Measurements from ENCODE around the gene ESR1.
"Not testable (repeated sequence)": the region's sequence is repeated elsewhere in the genome, so short reads cannot be mapped to it uniquely, and the experiment has no call there.

ESR1 gene

DNA sequence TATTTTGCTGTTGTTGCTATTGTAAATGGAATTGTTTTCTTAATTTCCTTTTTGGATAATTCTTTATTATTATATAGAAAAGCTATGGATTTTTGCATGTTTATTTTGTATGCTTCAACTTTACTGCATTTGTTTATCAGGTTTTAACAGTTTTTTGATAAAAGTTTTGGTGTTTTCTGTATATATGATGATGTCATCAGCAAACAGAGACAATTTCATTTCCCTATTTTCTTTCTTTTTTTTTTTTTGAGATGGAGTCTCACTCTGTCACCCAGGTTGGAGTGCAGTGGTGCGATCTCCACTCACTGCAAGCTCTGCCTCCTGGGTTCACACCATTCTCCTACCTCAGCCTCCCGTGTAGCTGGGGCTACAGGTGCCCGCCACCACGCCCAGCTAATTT, 156.9 kb downstream of the ESR1 start:
- not testable (repeated sequence) for H2BK15ac ChIP-seq (replicated peaks; ENCODE audit: low read depth); H2BK5ac ChIP-seq (ENCODE audit: low read length); H3K9ac ChIP-seq (ENCODE audit: low read length); H3K56ac ChIP-seq (ENCODE audit: low read length); H3K27ac ChIP-seq (ENCODE audit: low read depth, low read length); H2BK120ac ChIP-seq (ENCODE audit: low read depth, low read length); H3K4me3 ChIP-seq (ENCODE audit: low read length); H3K4me1 ChIP-seq (ENCODE audit: control insufficient read depth, low read depth, low read length); H3K79me2 ChIP-seq (ENCODE audit: control insufficient read depth, insufficient read depth, low read length); H3K36me3 ChIP-seq (ENCODE audit: control insufficient read depth, insufficient read depth, low read length); H4K5ac ChIP-seq (ENCODE audit: low read length); H3K4ac ChIP-seq (ENCODE audit: low read depth, low read length); H2AK5ac ChIP-seq (ENCODE audit: low read length); H3K23ac ChIP-seq (ENCODE audit: low read length); H3K79me1 ChIP-seq (ENCODE audit: low read length); DNase-seq; H4K8ac ChIP-seq (ENCODE audit: low read depth, low read length); H3K18ac ChIP-seq (ENCODE audit: low read length); H3K4me2 ChIP-seq (ENCODE audit: low read length); H3K27me3 ChIP-seq (ENCODE audit: insufficient read depth, low read length, poor library complexity)
- no CpG with 5 or more reads among the region's 4 CpGs for WGBS (ENCODE audit: extremely low coverage, insufficient coverage, low lambda C conversion rate)

- no peak overlapping the region for H2BK15ac ChIP-seq (replicated peaks; ENCODE audit: low read depth)
- no peaks in the 10 kb centered on the region for H3K79me2 ChIP-seq (ENCODE audit: control insufficient read depth, insufficient read depth, low read length)
- no peak overlapping the region for H3K9ac ChIP-seq (ENCODE audit: low read length)
- H3K4ac ChIP-seq (ENCODE audit: low read depth, low read length) = no peak overlapping the region
- no peak overlapping the region for H3K4me3 ChIP-seq (ENCODE audit: low read length)
- no peak overlapping the region for H2BK5ac ChIP-seq (ENCODE audit: low read length)
- H3K56ac ChIP-seq (ENCODE audit: low read length) = no peak overlapping the region
- no peak overlapping the region for H4K8ac ChIP-seq (ENCODE audit: low read depth, low read length)
- no peak overlapping the region for H2BK120ac ChIP-seq (ENCODE audit: low read depth, low read length)
- H2AK5ac ChIP-seq (ENCODE audit: low read length) = no peak overlapping the region
- no peak overlapping the region for H3K23ac ChIP-seq (ENCODE audit: low read length)
- H3K4me2 ChIP-seq (ENCODE audit: low read length) = no peak overlapping the region
- H3K4me1 ChIP-seq (ENCODE audit: control insufficient read depth, low read depth, low read length) = no peaks in the 10 kb centered on the region
- DNase-seq = no peak
- WGBS (ENCODE audit: extremely low coverage, insufficient coverage, low lambda C conversion rate) = no CpG with 5 or more reads among the region's 4 CpGs
- no peak overlapping the region for H3K27ac ChIP-seq (ENCODE audit: low read depth, low read length)
- H3K36me3 ChIP-seq (ENCODE audit: control insufficient read depth, insufficient read depth, low read length) = no peaks in the 10 kb centered on the region
- no peaks in the 10 kb centered on the region for H3K27me3 ChIP-seq (ENCODE audit: insufficient read depth, low read length, poor library complexity)
- H3K79me1 ChIP-seq (ENCODE audit: low read length) = no peaks in the 10 kb centered on the region
- H3K18ac ChIP-seq (ENCODE audit: low read length) = no peak overlapping the region
- no peak overlapping the region for H4K5ac ChIP-seq (ENCODE audit: low read length)
Observed at GRCh38 chr6:151974061-151974617, 166.7 kb downstream of the ESR1 start.

GRCh38 chr6:151975795-151976194, 168.3 kb downstream of the ESR1 start:
- no peak overlapping the region for H2BK120ac ChIP-seq (ENCODE audit: low read depth, low read length)
- no peak overlapping the region for H3K4me3 ChIP-seq (ENCODE audit: low read length)
- no peak overlapping the region for H3K4me2 ChIP-seq (ENCODE audit: low read length)
- H4K8ac ChIP-seq (ENCODE audit: low read depth, low read length) = no peak overlapping the region
- H3K18ac ChIP-seq (ENCODE audit: low read length) = no peak overlapping the region
- no peaks in the 10 kb centered on the region for H3K4me1 ChIP-seq (ENCODE audit: control insufficient read depth, low read depth, low read length)
- no peak overlapping the region for H2BK5ac ChIP-seq (ENCODE audit: low read length)
- no peak for DNase-seq
- H3K27me3 ChIP-seq (ENCODE audit: insufficient read depth, low read length, poor library complexity) = no peaks in the 10 kb centered on the region
- no peak overlapping the region for H3K4ac ChIP-seq (ENCODE audit: low read depth, low read length)
- H3K36me3 ChIP-seq (ENCODE audit: control insufficient read depth, insufficient read depth, low read length) = no peaks in the 10 kb centered on the region
- no peak overlapping the region for H2BK15ac ChIP-seq (replicated peaks; ENCODE audit: low read depth)
- H3K79me2 ChIP-seq (ENCODE audit: control insufficient read depth, insufficient read depth, low read length) = no peaks in the 10 kb centered on the region
- WGBS (ENCODE audit: extremely low coverage, insufficient coverage, low lambda C conversion rate) = no CpG with 5 or more reads among the region's 1 CpG
- H4K5ac ChIP-seq (ENCODE audit: low read length) = no peak overlapping the region
- H2AK5ac ChIP-seq (ENCODE audit: low read length) = no peak overlapping the region
- no peak overlapping the region for H3K9ac ChIP-seq (ENCODE audit: low read length)
- no peak overlapping the region for H3K56ac ChIP-seq (ENCODE audit: low read length)
- H3K79me1 ChIP-seq (ENCODE audit: low read length) = no peaks in the 10 kb centered on the region
- H3K23ac ChIP-seq (ENCODE audit: low read length) = no peak overlapping the region
- no peak overlapping the region for H3K27ac ChIP-seq (ENCODE audit: low read depth, low read length)

- H3K4me3 ChIP-seq (ENCODE audit: low read length); DNase-seq; H2BK15ac ChIP-seq (replicated peaks; ENCODE audit: low read depth); H4K8ac ChIP-seq (ENCODE audit: low read depth, low read length); H3K27me3 ChIP-seq (ENCODE audit: insufficient read depth, low read length, poor library complexity); H3K79me1 ChIP-seq (ENCODE audit: low read length); H3K18ac ChIP-seq (ENCODE audit: low read length); H3K4me1 ChIP-seq (ENCODE audit: control insufficient read depth, low read depth, low read length); H3K56ac ChIP-seq (ENCODE audit: low read length); H3K23ac ChIP-seq (ENCODE audit: low read length); H3K9ac ChIP-seq (ENCODE audit: low read length); H2BK5ac ChIP-seq (ENCODE audit: low read length); H3K36me3 ChIP-seq (ENCODE audit: control insufficient read depth, insufficient read depth, low read length); H3K27ac ChIP-seq (ENCODE audit: low read depth, low read length); H2BK120ac ChIP-seq (ENCODE audit: low read depth, low read length); H3K4me2 ChIP-seq (ENCODE audit: low read length); H3K79me2 ChIP-seq (ENCODE audit: control insufficient read depth, insufficient read depth, low read length); H3K4ac ChIP-seq (ENCODE audit: low read depth, low read length); H2AK5ac ChIP-seq (ENCODE audit: low read length); H4K5ac ChIP-seq (ENCODE audit: low read length): not testable (repeated sequence)
- no CpG with 5 or more reads among the region's 6 CpGs for WGBS (ENCODE audit: extremely low coverage, insufficient coverage, low lambda C conversion rate)
Observed at GRCh38 chr6:151988199-151988598, 180.7 kb downstream of the ESR1 start.

DNA sequence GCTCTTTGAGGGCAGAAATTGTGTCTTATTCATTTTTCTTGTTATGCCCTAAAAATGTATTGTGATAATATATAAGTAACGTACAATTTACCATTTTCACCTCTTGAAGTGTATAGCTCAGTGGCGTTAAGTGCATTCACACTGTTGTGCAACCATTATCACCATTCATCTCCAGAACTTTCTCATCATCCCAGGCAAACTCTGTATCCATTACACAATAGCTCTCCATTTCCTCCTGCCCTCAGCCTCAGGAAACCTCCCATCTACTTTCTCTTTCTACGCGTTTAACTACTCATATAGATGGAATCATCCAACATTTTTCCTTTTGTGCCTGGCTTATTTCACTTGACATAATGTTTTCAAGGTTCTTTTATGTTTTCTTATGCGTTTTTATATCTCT, 184.6 kb downstream of the ESR1 start:
- H3K4me2 ChIP-seq (ENCODE audit: low read length) = no peak overlapping the region
- H3K36me3 ChIP-seq (ENCODE audit: control insufficient read depth, insufficient read depth, low read length) = no peaks in the 10 kb centered on the region
- H3K4me1 ChIP-seq (ENCODE audit: control insufficient read depth, low read depth, low read length) = no peaks in the 10 kb centered on the region
- H3K18ac ChIP-seq (ENCODE audit: low read length) = no peak overlapping the region
- no peak overlapping the region for H2BK120ac ChIP-seq (ENCODE audit: low read depth, low read length)
- no peaks in the 10 kb centered on the region for H3K79me1 ChIP-seq (ENCODE audit: low read length)
- no peak overlapping the region for H3K9ac ChIP-seq (ENCODE audit: low read length)
- H4K5ac ChIP-seq (ENCODE audit: low read length) = no peak overlapping the region
- no peak overlapping the region for H3K56ac ChIP-seq (ENCODE audit: low read length)
- no peak overlapping the region for H3K4me3 ChIP-seq (ENCODE audit: low read length)
- no peak overlapping the region for H2BK5ac ChIP-seq (ENCODE audit: low read length)
- H3K27ac ChIP-seq (ENCODE audit: low read depth, low read length) = no peak overlapping the region
- H4K8ac ChIP-seq (ENCODE audit: low read depth, low read length) = no peak overlapping the region
- DNase-seq = no peak
- no peak overlapping the region for H3K4ac ChIP-seq (ENCODE audit: low read depth, low read length)
- WGBS (ENCODE audit: extremely low coverage, insufficient coverage, low lambda C conversion rate) = no CpG with 5 or more reads among the region's 5 CpGs
- no peak overlapping the region for H2AK5ac ChIP-seq (ENCODE audit: low read length)
- H3K23ac ChIP-seq (ENCODE audit: low read length) = no peak overlapping the region
- no peaks in the 10 kb centered on the region for H3K79me2 ChIP-seq (ENCODE audit: control insufficient read depth, insufficient read depth, low read length)
- H2BK15ac ChIP-seq (replicated peaks; ENCODE audit: low read depth) = no peak overlapping the region
- no peaks in the 10 kb centered on the region for H3K27me3 ChIP-seq (ENCODE audit: insufficient read depth, low read length, poor library complexity)

DNA sequence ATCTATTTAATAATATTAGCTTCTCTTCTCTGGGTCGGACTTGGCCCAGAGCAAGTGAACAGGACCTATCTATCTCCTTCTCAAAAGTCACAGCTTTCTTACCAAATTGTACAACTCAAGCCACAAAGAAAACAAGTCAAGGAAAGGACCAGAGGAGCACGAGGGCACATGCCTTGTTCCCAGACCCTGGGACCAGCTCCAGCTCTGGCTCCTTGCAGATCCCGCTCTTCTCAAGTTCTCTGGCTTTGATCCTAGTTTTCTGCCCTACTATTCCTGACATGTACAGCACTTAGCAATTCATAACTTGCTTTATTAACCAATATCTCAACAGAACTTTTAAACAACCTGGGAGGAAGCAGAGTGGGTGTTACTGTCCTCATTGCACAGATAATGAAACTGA, 185.9 kb downstream of the ESR1 start:
- Histone ChIP-seq H3K4me1 (ENCODE audit: control insufficient read depth, low read depth, low read length) (no peaks in the 10 kb centered on the region), H2BK15ac (replicated peaks; ENCODE audit: low read depth) (no peak overlapping the region), H3K27me3 (ENCODE audit: insufficient read depth, low read length, poor library complexity) (no peaks in the 10 kb centered on the region), H2BK120ac (ENCODE audit: low read depth, low read length) (no peak overlapping the region), H3K79me1 (ENCODE audit: low read length) (no peaks in the 10 kb centered on the region), H3K56ac (ENCODE audit: low read length) (no peak overlapping the region), H3K27ac (ENCODE audit: low read depth, low read length) (no peak overlapping the region), H3K18ac (ENCODE audit: low read length) (no peak overlapping the region), H3K79me2 (ENCODE audit: control insufficient read depth, insufficient read depth, low read length) (no peaks in the 10 kb centered on the region), H3K36me3 (ENCODE audit: control insufficient read depth, insufficient read depth, low read length) (no peaks in the 10 kb centered on the region), H3K4me2 (ENCODE audit: low read length) (no peak overlapping the region), H4K8ac (ENCODE audit: low read depth, low read length) (no peak overlapping the region), H3K4ac (ENCODE audit: low read depth, low read length) (no peak overlapping the region), H2BK5ac (ENCODE audit: low read length) (no peak overlapping the region), H2AK5ac (ENCODE audit: low read length) (no peak overlapping the region), H4K5ac (ENCODE audit: low read length) (no peak overlapping the region), H3K4me3 (ENCODE audit: low read length) (no peak overlapping the region), H3K9ac (ENCODE audit: low read length) (no peak overlapping the region), H3K23ac (ENCODE audit: low read length) (no peak overlapping the region)
- no peak for DNase-seq
- WGBS (ENCODE audit: extremely low coverage, insufficient coverage, low lambda C conversion rate) = no CpG with 5 or more reads among the region's 3 CpGs
